Measurements from ENCODE around the gene GANAB. TPM values are rescaled to one million over a fixed set of nuclear protein-coding genes. Genes with fewer than 3 reads are reported as not detected.

GANAB gene
- total and polyA plus RNA-seq, 2 of the 13 experiments (the other 11 are each of a cell fraction or from before 2014, with no cell fraction given) = 99.5 to 234 TPM

- TF ChIP-seq JUNB (CRISPR knock-in tag; IDR thresholded peaks at IDR 0.05; ENCODE audit: borderline replicate concordance) (peak; percentile 62), ZKSCAN5 (CRISPR knock-in tag; IDR thresholded peaks at IDR 0.05) (no peak), MTF1 (CRISPR knock-in tag; IDR thresholded peaks at IDR 0.05) (no peak), HOXD1 (CRISPR knock-in tag; IDR thresholded peaks at IDR 0.05) (no peak), ZSCAN25 (CRISPR knock-in tag; IDR thresholded peaks at IDR 0.05) (no peak), E2F2 (CRISPR knock-in tag; IDR thresholded peaks at IDR 0.05; ENCODE audit: borderline replicate concordance) (no peak), NRL (CRISPR knock-in tag; IDR thresholded peaks at IDR 0.05; ENCODE audit: borderline replicate concordance) (no peak), ZNF788 (CRISPR knock-in tag; IDR thresholded peaks at IDR 0.05; ENCODE audit: borderline replicate concordance) (no peak), RXRA (CRISPR knock-in tag; IDR thresholded peaks at IDR 0.05) (no peak), BRD4 (CRISPR knock-in tag; IDR thresholded peaks at IDR 0.05) (no peak), NR2F6 (IDR thresholded peaks at IDR 0.05) (no peak), NR2F6 (CRISPR knock-in tag; IDR thresholded peaks at IDR 0.05) (no peak), ESRRA (CRISPR knock-in tag; IDR thresholded peaks at IDR 0.05; ENCODE audit: low read depth) (no peak), MTA3 (CRISPR knock-in tag; IDR thresholded peaks at IDR 0.05) (no peak), ZNF550 (CRISPR knock-in tag; IDR thresholded peaks at IDR 0.05; ENCODE audit: borderline replicate concordance) (no peak), GATAD1 (CRISPR knock-in tag; IDR thresholded peaks at IDR 0.05) (no peak), ZNF879 (CRISPR knock-in tag; IDR thresholded peaks at IDR 0.05) (0 out of 2 replicates have a peak, but pooled peaks have one; percentile 93), ZNF776 (CRISPR knock-in tag; IDR thresholded peaks at IDR 0.05) (no peak), HMG20B (CRISPR knock-in tag; conservative IDR thresholded peaks at IDR 0.05) (no peak), NAIF1 (CRISPR knock-in tag; IDR thresholded peaks at IDR 0.05; ENCODE audit: borderline replicate concordance) (peak; percentile 71; the same call in 1 of the 2 replicates), FOXK1 (CRISPR knock-in tag; IDR thresholded peaks at IDR 0.05; ENCODE audit: borderline replicate concordance, low read depth) (no peak), PTBP1 (IDR thresholded peaks at IDR 0.05; ENCODE audit: low read depth, low read length, poor library complexity, severe bottlenecking) (no peak), REXO4 (CRISPR knock-in tag; IDR thresholded peaks at IDR 0.05; ENCODE audit: borderline replicate concordance) (no peak), ZNF878 (CRISPR knock-in tag; IDR thresholded peaks at IDR 0.05) (no peak), SPEN (CRISPR knock-in tag; IDR thresholded peaks at IDR 0.05; ENCODE audit: low read depth) (no peak), HMG20A (CRISPR knock-in tag; IDR thresholded peaks at IDR 0.05; ENCODE audit: borderline replicate concordance) (no peak), ATF7 (IDR thresholded peaks at IDR 0.05) (no peak), ATF7 (CRISPR knock-in tag; IDR thresholded peaks at IDR 0.05) (no peak), ZNF781 (CRISPR knock-in tag; IDR thresholded peaks at IDR 0.05; ENCODE audit: borderline replicate concordance, not compliant biosample characterization) (peak; percentile 72), ZNF572 (CRISPR knock-in tag; IDR thresholded peaks at IDR 0.05) (no peak)
- TF ChIP-seq, protein P1, sequence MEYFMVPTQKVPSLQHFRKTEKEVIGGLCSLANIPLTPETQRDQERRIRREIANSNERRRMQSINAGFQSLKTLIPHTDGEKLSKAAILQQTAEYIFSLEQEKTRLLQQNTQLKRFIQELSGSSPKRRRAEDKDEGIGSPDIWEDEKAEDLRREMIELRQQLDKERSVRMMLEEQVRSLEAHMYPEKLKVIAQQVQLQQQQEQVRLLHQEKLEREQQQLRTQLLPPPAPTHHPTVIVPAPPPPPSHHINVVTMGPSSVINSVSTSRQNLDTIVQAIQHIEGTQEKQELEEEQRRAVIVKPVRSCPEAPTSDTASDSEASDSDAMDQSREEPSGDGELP (IDR thresholded peaks at IDR 0.05; ENCODE audit: borderline replicate concordance, low read depth) = no peak
- TF ChIP-seq, protein P2, sequence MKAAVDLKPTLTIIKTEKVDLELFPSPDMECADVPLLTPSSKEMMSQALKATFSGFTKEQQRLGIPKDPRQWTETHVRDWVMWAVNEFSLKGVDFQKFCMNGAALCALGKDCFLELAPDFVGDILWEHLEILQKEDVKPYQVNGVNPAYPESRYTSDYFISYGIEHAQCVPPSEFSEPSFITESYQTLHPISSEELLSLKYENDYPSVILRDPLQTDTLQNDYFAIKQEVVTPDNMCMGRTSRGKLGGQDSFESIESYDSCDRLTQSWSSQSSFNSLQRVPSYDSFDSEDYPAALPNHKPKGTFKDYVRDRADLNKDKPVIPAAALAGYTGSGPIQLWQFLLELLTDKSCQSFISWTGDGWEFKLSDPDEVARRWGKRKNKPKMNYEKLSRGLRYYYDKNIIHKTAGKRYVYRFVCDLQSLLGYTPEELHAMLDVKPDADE (CRISPR knock-in tag; IDR thresholded peaks at IDR 0.05) = no peak
- TF ChIP-seq, protein P3, sequence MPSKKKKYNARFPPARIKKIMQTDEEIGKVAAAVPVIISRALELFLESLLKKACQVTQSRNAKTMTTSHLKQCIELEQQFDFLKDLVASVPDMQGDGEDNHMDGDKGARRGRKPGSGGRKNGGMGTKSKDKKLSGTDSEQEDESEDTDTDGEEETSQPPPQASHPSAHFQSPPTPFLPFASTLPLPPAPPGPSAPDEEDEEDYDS (CRISPR knock-in tag; IDR thresholded peaks at IDR 0.05) = no peak
Observed at GRCh38 chr11:62601122-62601371, 45.4 kb downstream of the GANAB start (continued).
